GM12801 (cell line): Measurements from ENCODE around the gene NAV3.

Experiments used
- CTCF ChIP-seq: IDR thresholded peaks from one replicate; pipeline ENCODE4 v1.5.1; 2011; ENCODE audit warnings: control low read depth; ENCODE audit not compliant: insufficient read length; ENCODE audit errors: extremely low read depth

The NAV3 gene, protein sequence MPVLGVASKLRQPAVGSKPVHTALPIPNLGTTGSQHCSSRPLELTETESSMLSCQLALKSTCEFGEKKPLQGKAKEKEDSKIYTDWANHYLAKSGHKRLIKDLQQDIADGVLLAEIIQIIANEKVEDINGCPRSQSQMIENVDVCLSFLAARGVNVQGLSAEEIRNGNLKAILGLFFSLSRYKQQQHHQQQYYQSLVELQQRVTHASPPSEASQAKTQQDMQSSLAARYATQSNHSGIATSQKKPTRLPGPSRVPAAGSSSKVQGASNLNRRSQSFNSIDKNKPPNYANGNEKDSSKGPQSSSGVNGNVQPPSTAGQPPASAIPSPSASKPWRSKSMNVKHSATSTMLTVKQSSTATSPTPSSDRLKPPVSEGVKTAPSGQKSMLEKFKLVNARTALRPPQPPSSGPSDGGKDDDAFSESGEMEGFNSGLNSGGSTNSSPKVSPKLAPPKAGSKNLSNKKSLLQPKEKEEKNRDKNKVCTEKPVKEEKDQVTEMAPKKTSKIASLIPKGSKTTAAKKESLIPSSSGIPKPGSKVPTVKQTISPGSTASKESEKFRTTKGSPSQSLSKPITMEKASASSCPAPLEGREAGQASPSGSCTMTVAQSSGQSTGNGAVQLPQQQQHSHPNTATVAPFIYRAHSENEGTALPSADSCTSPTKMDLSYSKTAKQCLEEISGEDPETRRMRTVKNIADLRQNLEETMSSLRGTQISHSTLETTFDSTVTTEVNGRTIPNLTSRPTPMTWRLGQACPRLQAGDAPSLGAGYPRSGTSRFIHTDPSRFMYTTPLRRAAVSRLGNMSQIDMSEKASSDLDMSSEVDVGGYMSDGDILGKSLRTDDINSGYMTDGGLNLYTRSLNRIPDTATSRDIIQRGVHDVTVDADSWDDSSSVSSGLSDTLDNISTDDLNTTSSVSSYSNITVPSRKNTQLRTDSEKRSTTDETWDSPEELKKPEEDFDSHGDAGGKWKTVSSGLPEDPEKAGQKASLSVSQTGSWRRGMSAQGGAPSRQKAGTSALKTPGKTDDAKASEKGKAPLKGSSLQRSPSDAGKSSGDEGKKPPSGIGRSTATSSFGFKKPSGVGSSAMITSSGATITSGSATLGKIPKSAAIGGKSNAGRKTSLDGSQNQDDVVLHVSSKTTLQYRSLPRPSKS (N-terminal part only)

GRCh38 chr12:77830583-77831351, at the start of gene NAV3:
TSS of gene NAV3 (plus strand) at chr12:77830894. CDS start at chr12:77831462, 568 bp downstream.
- TF ChIP-seq CTCF = no peak

DNA sequence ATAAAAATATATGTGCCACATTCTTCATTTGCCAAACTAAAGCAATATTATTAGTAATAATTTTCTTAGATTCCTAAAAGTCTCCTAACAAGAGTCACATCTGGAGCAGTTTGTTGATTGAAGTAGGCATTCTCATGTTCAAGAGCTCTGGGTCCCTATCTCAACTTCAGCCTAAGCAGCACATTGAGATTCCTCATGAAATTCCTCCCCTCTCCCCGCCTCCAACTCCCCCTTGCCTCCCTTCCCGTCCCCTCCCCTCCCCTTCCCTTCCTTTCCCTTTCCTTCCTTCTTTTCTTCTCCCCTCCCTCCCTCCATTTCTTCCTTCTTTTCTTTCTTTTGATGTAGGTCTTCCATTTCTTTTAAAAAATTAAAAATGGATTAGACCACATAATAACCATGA, 48.7 kb upstream of the NAV3 start:
- TF ChIP-seq CTCF = no peak

DNA sequence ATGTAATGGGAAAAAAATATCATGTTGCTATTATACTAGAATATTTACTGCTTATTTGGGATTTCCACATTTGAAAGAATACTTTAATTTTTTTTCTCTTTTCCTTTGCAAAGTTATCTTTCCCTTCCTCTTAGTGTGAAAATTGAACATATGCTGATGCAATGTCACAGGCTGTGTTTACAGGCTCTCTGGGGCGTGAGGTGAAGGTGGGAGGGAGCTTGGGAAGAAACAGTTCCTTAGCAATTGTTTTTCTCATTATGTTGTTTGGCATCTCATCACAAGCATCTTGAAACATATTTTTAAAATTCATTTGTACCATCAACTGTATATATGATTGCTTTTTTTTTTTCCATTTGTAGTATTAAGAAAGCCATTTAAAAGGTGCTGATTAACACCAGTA, 47.9 kb upstream of the NAV3 start:
- TF ChIP-seq CTCF = no peak

GRCh38 chr12:77785211-77785610, 45.5 kb upstream of the NAV3 start:
- no peak for TF ChIP-seq CTCF

GRCh38 chr12:77786675-77787074, 44.0 kb upstream of the NAV3 start:
- TF ChIP-seq CTCF = no peak

GRCh38 chr12:77788231-77789168, 42.2 kb upstream of the NAV3 start:
- TF ChIP-seq CTCF = no peak
